ENCODE data around the gene PHC2.
A peak's percentile ranks its signal among the peaks of the same experiment; 100 is the strongest.

The PHC2 gene

DNA sequence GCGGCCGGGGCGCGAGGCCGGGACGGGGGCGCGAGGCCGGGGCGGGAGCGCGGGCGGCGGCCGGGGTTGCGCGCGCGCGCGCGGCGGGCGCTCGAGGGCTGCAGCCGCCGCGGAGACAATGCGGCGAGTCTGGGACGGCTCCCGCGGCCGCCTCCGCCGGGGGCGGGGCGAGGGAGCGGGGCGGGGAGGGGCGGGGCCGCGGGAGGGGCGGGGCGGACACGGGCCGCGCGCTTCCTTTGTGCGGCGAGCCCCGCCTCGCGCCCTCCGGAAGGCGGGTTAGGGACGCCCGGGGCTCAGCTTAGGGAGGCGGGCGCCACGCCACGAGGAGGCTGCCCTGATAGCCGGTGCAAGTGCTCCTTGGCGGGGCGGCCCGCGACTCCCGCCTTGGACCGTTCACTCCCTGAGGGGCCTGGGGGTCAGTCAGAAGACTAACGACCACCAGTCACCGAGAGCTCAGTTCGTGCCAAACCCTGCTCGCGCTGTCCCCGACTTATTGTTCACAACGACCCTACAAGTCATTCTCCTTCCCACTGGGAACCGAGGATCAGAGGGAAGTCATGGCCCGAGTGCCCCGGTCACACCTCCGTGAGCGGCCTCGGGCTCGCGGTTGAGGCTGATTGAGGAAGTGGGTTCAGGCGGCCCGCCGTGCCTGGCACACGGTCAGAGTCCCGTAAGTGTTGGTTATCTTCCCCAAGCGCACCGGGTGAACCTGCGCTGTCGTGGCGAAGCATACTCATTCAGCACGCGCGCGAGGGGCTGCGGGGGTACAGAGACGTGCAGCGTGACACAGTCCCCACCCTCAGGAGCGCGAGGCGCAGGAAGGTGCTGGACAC lies 80.9 kb downstream of the PHC2 start:
- H3K4me1 ChIP-seq: peaks cover 0 to 35% (median 21%) of the 10 kb centered on the region in 4 donors
- intact Hi-C loops (cut with DNase I; ENCODE audit: low total_unique reads): no loop called here
- H3K27ac ChIP-seq: peak overlapping the region; percentile 95 to 98
- peak; percentile 88 to 95 for DNase-seq
- H3K9me3 ChIP-seq: no peaks in the 10 kb centered on the region
- peaks cover 6 to 17% (median 7%) of the 10 kb centered on the region in 3 donors for H3K36me3 ChIP-seq
- peak overlapping the region; percentile 67 to 96 for H3K4me3 ChIP-seq
- no peak for TF ChIP-seq CTCF (IDR thresholded peaks at IDR 0.05)
- H3K27me3 ChIP-seq: no peaks in the 10 kb centered on the region

- DNase-seq: peak in 1 of 2 donors; percentile 76
- peak overlapping the region; percentile 67 to 96 for H3K4me3 ChIP-seq
- H3K9me3 ChIP-seq: no peaks in the 10 kb centered on the region
- no peaks in the 10 kb centered on the region for H3K27me3 ChIP-seq
- peaks cover 2 to 9% (median 8%) of the 10 kb centered on the region in 3 donors for H3K36me3 ChIP-seq
- intact Hi-C loops (cut with DNase I; ENCODE audit: low total_unique reads): no loop called here
- peaks cover 0 to 42% (median 28%) of the 10 kb centered on the region in 4 donors for H3K4me1 ChIP-seq
- peak overlapping the region; percentile 95 to 98 for H3K27ac ChIP-seq
- TF ChIP-seq CTCF (IDR thresholded peaks at IDR 0.05): no peak
Measured at GRCh38 chr1:33349081-33349759, 81.7 kb downstream of the PHC2 start.

DNA sequence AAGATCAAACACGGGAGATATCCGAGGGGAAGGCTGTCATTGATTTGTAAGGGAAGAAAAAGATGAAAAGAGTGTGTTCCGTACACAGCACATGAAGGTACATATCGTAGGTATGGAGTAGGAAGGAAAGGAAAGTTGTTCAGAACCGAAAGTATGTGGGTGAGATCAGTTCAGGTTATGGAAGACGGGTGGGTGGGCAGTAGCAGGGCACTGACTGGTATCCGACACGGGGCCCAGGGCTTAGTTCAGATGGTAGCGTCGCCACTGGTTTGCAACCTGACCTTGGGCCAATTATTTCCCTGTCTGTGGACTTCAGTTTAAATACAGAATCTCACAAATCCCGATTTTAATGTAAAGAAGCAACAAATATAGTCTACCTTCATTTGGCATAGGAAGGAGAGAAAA lies 82.2 kb downstream of the PHC2 start:
- H3K27me3 ChIP-seq: no peaks in the 10 kb centered on the region
- peaks cover 0 to 48% (median 33%) of the 10 kb centered on the region in 4 donors for H3K4me1 ChIP-seq
- H3K36me3 ChIP-seq: peaks cover 0 to 8% (median 4%) of the 10 kb centered on the region in 3 donors
- DNase-seq: no peak
- intact Hi-C loops (cut with DNase I; ENCODE audit: low total_unique reads): no loop called here
- peak overlapping the region; percentile 95 to 98 for H3K27ac ChIP-seq
- H3K9me3 ChIP-seq: no peaks in the 10 kb centered on the region
- TF ChIP-seq CTCF (IDR thresholded peaks at IDR 0.05): no peak
- peak overlapping the region; percentile 67 to 96 for H3K4me3 ChIP-seq

DNA sequence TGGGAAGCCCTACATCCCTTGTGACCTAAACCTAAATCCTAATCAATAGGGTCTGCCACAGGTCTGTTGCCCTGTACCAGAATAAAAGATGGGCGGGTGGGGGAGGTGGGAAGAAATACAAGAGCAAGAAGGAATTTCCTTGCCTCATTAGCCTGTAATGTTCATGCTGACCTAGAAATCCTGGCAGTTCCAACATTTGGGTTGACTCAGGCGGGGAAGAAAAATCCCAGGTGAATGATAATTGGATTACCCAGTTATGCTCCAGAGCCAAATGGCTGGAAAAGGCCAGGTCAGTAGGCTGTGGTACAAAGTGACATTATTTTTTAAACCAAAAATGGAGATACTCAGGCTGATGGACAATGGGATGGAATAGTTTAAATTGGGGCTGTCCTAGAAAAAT lies 82.7 kb downstream of the PHC2 start:
- peaks cover 0 to 53% (median 37%) of the 10 kb centered on the region in 4 donors for H3K4me1 ChIP-seq
- intact Hi-C loops (cut with DNase I; ENCODE audit: low total_unique reads): no loop called here
- H3K36me3 ChIP-seq: peaks cover 0 to 8% (median 4%) of the 10 kb centered on the region in 3 donors
- H3K9me3 ChIP-seq: no peaks in the 10 kb centered on the region
- no peaks in the 10 kb centered on the region for H3K27me3 ChIP-seq
- DNase-seq: no peak
- TF ChIP-seq CTCF (IDR thresholded peaks at IDR 0.05): no peak
- peak overlapping the region; percentile 95 to 98 for H3K27ac ChIP-seq
- peak overlapping the region; percentile 67 to 96 for H3K4me3 ChIP-seq

- intact Hi-C loops (cut with DNase I; ENCODE audit: low total_unique reads): no loop called here
- DNase-seq: peak in 1 of 2 donors; percentile 72
- Histone ChIP-seq H3K27me3 (no peaks in the 10 kb centered on the region), H3K36me3 (peaks cover 0 to 13% (median 7%) of the 10 kb centered on the region in 3 donors), H3K4me3 (peak overlapping the region; percentile 67 to 96), H3K4me1 (peaks cover 2 to 58% (median 42%) of the 10 kb centered on the region in 4 donors), H3K9me3 (no peaks in the 10 kb centered on the region), H3K27ac (peak overlapping the region; percentile 95 to 98)
- no peak for TF ChIP-seq CTCF (IDR thresholded peaks at IDR 0.05)
Measured at GRCh38 chr1:33347650-33347992, 83.3 kb downstream of the PHC2 start.
